CD8-positive, alpha-beta memory T cell (primary cell): ENCODE data around the gene LRP8. TPM values are rescaled to one million over a fixed set of nuclear protein-coding genes. Genes with fewer than 3 reads are reported as not detected.
A peak's percentile ranks its signal among the peaks of the same experiment; 100 is the strongest.

Experiments
- CTCF ChIA-PET: fragments of 350-600 bp; sonication (Branson Sonifier 250); formaldehyde crosslinking; loops from one replicate; lab custom pipeline; 2021; ENCODE audit warnings: antibody characterized with exemption; lab: Charles Lee
- POLR2A ChIA-PET: fragments of 350-600 bp; sonication (Branson Sonifier 250); formaldehyde crosslinking; loops from one replicate; lab custom pipeline; 2021; ENCODE audit warnings: antibody characterized with exemption; lab: Charles Lee
- DNase-seq, 5 donors: peaks; one replicate each; pipeline versions ENCODE4 v3.0.0 to v3.0.0-alpha.2; 2020 to 2022; ENCODE audit warnings: mixed read lengths in 1 of 5
- H3K27ac ChIP-seq: one replicate; pipeline ENCODE4 v1.7.0; 2013; ENCODE audit warnings: low read depth, mild to moderate bottlenecking, low read length, moderate library complexity
- H3K27me3 ChIP-seq: 2 replicates; pipeline ENCODE4 v1.7.0; 2013; ENCODE audit warnings: low read length, mild to moderate bottlenecking; ENCODE audit not compliant: insufficient read depth, poor library complexity, severe bottlenecking
- H3K36me3 ChIP-seq: 2 replicates; pipeline ENCODE4 v1.7.0; 2013; ENCODE audit warnings: mild to moderate bottlenecking, low read length, moderate library complexity; ENCODE audit not compliant: insufficient read depth
- H3K4me1 ChIP-seq: 2 replicates; pipeline ENCODE4 v1.7.0; 2013; ENCODE audit warnings: mild to moderate bottlenecking, low read length, moderate library complexity; ENCODE audit not compliant: insufficient read depth
- H3K4me3 ChIP-seq: 2 replicates; pipeline ENCODE4 v1.7.0; 2013; ENCODE audit warnings: mild to moderate bottlenecking, low read length
- H3K9me3 ChIP-seq: 2 replicates; pipeline ENCODE4 v1.7.0; 2013; ENCODE audit warnings: mild to moderate bottlenecking, low read length
- H3K27ac Mint-ChIP-seq, 8 donors: one replicate each; pipeline ENCODE4 v1.8.0; 2020 to 2021; ENCODE audit warnings: mixed read lengths in 8 of 8, mild to moderate bottlenecking in 6 of 8, inconsistent platforms in 3 of 8, moderate library complexity in 3 of 8
- H3K27me3 Mint-ChIP-seq, 2 donors: one replicate each; pipeline ENCODE4 v1.8.0; 2020 to 2021; ENCODE audit warnings: mixed read lengths in 2 of 2, mild to moderate bottlenecking in 1 of 2, moderate library complexity in 1 of 2
- H3K36me3 Mint-ChIP-seq, 3 donors: one replicate each; pipeline ENCODE4 v1.8.0; 2020 to 2021; ENCODE audit warnings: mixed read lengths in 3 of 3, inconsistent platforms in 1 of 3, mild to moderate bottlenecking in 1 of 3
- H3K4me1 Mint-ChIP-seq, 3 donors: one replicate each; pipeline ENCODE4 v1.8.0; 2020 to 2021; ENCODE audit warnings: mixed read lengths in 3 of 3, inconsistent platforms in 1 of 3, mild to moderate bottlenecking in 1 of 3
- H3K4me3 Mint-ChIP-seq, 7 donors: one replicate each; pipeline ENCODE4 v1.8.0; 2020 to 2021; ENCODE audit warnings: mixed read lengths in 7 of 7, mild to moderate bottlenecking in 6 of 7, moderate library complexity in 4 of 7, inconsistent platforms in 2 of 7
- H3K9me3 Mint-ChIP-seq, 5 donors: one replicate each; pipeline ENCODE4 v1.8.0; 2020 to 2022; ENCODE audit warnings: mixed read lengths in 5 of 5, mild to moderate bottlenecking in 3 of 5, moderate library complexity in 2 of 5, inconsistent platforms in 1 of 5
- polyA plus RNA-seq: library from polyadenylated mRNA; unstranded; fragments of 300-500 nt; fragmentation: Illumina TruSeq; gene quantifications from one replicate; pipeline ENCODE4 v1.2.3, GENCODE V29; 2021
- total RNA-seq, 2 experiments: library from RNA; stranded (reverse); gene quantifications; one replicate each; pipeline ENCODE4 v1.2.3, GENCODE V29; 2021

LRP8 gene
- total and polyA plus RNA-seq, 3 experiments from 2014 or later, result 2.7 to 49.7 (median 48.7) TPM

DNA sequence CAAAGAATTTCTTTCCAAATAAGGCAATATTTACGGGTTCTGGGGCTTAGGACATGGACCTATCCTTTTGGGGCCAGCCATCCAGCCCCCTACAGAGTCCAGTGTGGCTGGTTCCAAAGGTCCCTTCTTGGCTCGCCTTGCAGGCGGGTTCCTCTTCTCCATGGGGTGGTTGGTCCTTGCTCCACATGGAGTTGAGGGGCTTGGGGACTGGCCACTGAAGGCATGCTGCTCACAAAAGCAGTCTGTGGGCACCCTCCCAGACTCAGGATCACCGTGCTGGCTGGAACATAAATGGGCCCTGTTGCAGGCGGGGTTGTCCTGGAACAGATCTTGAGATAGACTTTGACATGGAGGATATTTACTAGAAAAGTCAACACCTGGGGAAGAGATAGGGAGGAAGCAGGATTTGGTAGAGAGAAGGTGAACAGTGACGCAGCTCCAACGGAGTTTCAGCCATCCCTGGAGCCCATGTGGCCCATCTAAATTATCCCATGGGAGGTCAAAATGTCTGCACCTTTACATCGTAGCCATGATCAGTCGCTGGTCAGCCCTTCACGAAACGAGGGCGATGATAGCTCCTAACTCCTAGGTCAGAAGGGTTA, 39.1 kb upstream of the LRP8 start:
- CTCF ChIA-PET, result interaction anchor here (2.4 to 3.1 kb wide), 2 partner anchors 41 to 89 kb away, joined by 5 to 13 read pairs; no protein-coding TSS in a partner anchor
- Histone ChIP-seq H3K27ac (no peak overlapping the region), H3K36me3 (no peaks in the 10 kb centered on the region), H3K9me3 (no peaks in the 10 kb centered on the region), H3K4me1 (peaks cover 24% of the 10 kb centered on the region), H3K27me3 (no peaks in the 10 kb centered on the region), H3K4me3 (peak overlapping the region; percentile 50)
- POLR2A ChIA-PET, result no interaction called here
- Mint-ChIP-seq H3K27ac (peak overlapping the region in 2 of 8 donors; percentile 32 to 84), H3K36me3 (no peaks in the 10 kb centered on the region), H3K27me3 (peaks cover 4 to 13% of the 10 kb centered on the region in 2 donors), H3K4me3 (peak overlapping the region; percentile 31 to 85 (median 73)), H3K4me1 (peaks cover 12 to 30% (median 23%) of the 10 kb centered on the region in 3 donors), H3K9me3 (no peaks in the 10 kb centered on the region)
- DNase-seq, result no peak

DNA sequence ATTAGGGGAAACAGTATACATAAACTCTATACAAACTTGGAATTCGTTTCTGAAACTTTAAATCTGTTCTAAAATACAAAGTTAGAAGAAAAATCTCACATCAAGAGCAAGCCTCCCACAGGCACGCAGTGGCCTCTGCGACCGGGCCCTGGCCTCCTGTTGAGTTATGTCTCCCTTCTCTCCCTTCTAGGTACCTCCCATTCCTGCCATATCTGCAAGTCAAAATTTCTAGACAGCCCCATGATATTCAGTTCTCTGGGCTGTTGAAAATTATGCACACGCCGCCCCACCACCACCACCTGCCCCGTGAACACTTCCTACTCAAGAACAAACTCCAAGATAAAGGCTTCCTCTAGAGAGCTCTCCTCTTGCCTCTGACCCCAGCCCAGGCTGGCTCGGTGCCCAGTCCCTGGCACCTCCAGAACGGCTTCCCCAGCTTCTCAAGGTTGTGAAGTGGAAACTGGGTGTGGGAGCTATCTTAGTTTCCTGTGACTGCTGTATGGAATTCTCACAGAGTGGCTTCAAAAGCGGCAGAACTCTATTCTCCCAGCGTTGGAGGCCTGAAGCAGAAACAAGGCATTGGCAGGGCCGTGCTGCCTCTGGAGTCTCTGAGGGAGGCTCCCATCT, 37.7 kb upstream of the LRP8 start:
- H3K4me3 Mint-ChIP-seq, result peak overlapping the region in 1 of 7 donors; percentile 6
- peaks cover 4 to 16% of the 10 kb centered on the region in 2 donors for H3K27me3 Mint-ChIP-seq
- Histone ChIP-seq H3K4me3 (no peak overlapping the region), H3K4me1 (peaks cover 24% of the 10 kb centered on the region), H3K27ac (no peak overlapping the region), H3K27me3 (no peaks in the 10 kb centered on the region), H3K9me3 (no peaks in the 10 kb centered on the region), H3K36me3 (no peaks in the 10 kb centered on the region)
- POLR2A ChIA-PET, result interaction anchor here (0.7 kb wide), 1 partner anchor 152 kb away, joined by 3 read pairs; no protein-coding TSS in a partner anchor
- CTCF ChIA-PET, result interaction anchor here (0.7 kb wide), 1 partner anchor 28 kb away, joined by 3 read pairs; no protein-coding TSS in a partner anchor
- H3K27ac Mint-ChIP-seq, result peak overlapping the region in 3 of 8 donors; percentile 11 to 83 (median 43)
- H3K9me3 Mint-ChIP-seq, result no peaks in the 10 kb centered on the region
- no peak for DNase-seq
- H3K4me1 Mint-ChIP-seq, result peaks cover 12 to 30% (median 23%) of the 10 kb centered on the region in 3 donors
- no peaks in the 10 kb centered on the region for H3K36me3 Mint-ChIP-seq

DNA sequence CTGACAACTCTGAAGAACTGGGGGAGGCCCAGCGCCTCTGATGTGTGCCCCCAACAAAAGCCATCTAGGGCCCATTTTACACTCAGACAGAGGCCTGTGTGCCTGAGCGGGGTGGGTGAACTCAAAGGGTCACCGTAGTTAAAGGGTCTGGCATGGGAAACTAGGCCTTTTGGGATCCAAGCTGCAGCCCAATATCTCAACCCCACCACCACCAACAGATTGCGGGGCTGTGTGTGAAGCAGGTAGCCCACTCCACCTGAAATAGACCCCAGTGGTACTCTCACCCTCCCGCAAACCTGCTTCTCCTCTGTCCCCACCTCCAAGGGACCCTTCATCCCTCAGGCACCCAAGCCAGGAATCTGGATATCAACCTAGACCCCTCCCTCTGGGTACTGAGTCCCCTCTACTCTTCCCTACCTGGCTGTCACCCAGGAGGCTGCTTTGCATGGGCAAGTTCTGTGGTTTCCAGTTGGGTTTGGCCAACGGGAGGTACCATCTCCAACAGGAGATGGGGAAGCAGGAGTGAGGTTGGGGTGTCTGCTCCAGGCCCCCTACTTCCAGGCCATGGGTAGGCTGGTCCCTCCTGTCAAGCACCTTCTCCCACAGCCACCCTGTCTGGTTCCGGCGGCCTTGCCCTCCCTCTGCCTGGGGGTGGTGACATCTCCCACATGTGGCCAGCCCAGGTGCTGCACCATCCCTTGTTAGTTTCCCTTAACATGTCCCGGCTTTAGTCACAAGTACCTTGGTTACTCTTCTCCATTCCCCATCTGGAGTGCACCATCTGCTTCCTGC, 35.2 kb upstream of the LRP8 start:
- ChIA-PET CTCF (no interaction called here), POLR2A (no interaction called here)
- H3K4me1 Mint-ChIP-seq, result peaks cover 6 to 19% (median 18%) of the 10 kb centered on the region in 3 donors
- Histone ChIP-seq H3K27ac (no peak overlapping the region), H3K4me3 (no peak overlapping the region), H3K27me3 (no peaks in the 10 kb centered on the region), H3K4me1 (peaks cover 14% of the 10 kb centered on the region), H3K9me3 (no peaks in the 10 kb centered on the region), H3K36me3 (no peaks in the 10 kb centered on the region)
- H3K9me3 Mint-ChIP-seq, result peaks cover 3 to 10% (median 7%) of the 10 kb centered on the region in 5 donors
- H3K27me3 Mint-ChIP-seq, result peaks cover 7 to 18% of the 10 kb centered on the region in 2 donors
- DNase-seq, result no peak
- H3K36me3 Mint-ChIP-seq, result peaks cover 0 to 8% (median 0%) of the 10 kb centered on the region in 3 donors
- H3K27ac Mint-ChIP-seq, result no peak overlapping the region
- H3K4me3 Mint-ChIP-seq, result no peak overlapping the region

DNA sequence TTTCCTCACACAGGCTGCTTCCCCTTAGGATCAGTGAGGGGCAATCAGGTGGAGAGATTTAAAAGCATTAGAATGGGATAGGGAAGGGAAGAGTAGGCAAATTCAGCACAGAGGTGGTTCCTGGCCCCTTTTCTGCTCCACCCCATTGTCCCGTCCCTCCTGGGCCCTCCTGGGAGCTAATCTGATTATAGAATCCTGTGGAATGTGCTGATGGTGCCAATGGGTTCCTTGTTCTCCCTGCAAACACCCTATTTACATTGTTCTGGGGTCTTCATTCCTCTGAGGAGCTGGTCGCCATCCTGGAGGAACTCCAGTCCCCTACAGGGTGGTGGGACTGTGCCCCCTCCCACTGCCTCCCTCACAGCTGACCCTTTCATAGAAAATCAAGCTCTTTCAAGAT, 34.4 kb upstream of the LRP8 start:
- peaks cover 6% of the 10 kb centered on the region for H3K4me1 ChIP-seq
- no peaks in the 10 kb centered on the region for H3K27me3 ChIP-seq
- ChIA-PET CTCF (no interaction called here), POLR2A (no interaction called here)
- Mint-ChIP-seq H3K4me3 (no peak overlapping the region), H3K36me3 (peaks cover 0 to 8% (median 0%) of the 10 kb centered on the region in 3 donors), H3K4me1 (peaks cover 2 to 11% (median 10%) of the 10 kb centered on the region in 3 donors), H3K27me3 (peaks cover 9 to 18% of the 10 kb centered on the region in 2 donors), H3K9me3 (peaks cover 3 to 15% (median 10%) of the 10 kb centered on the region in 5 donors), H3K27ac (no peak overlapping the region)
- H3K4me3 ChIP-seq, result no peak overlapping the region
- no peak for DNase-seq
- no peaks in the 10 kb centered on the region for H3K9me3 ChIP-seq
- no peaks in the 10 kb centered on the region for H3K36me3 ChIP-seq
- no peak overlapping the region for H3K27ac ChIP-seq

- no peak for DNase-seq
- no peaks in the 10 kb centered on the region for H3K27me3 ChIP-seq
- Mint-ChIP-seq H3K36me3 (peaks cover 0 to 14% (median 0%) of the 10 kb centered on the region in 3 donors), H3K9me3 (peaks cover 8 to 21% (median 16%) of the 10 kb centered on the region in 5 donors), H3K4me1 (peaks cover 2 to 7% (median 5%) of the 10 kb centered on the region in 3 donors), H3K27me3 (peaks cover 7 to 21% of the 10 kb centered on the region in 2 donors), H3K27ac (no peak overlapping the region), H3K4me3 (no peak overlapping the region)
- no peaks in the 10 kb centered on the region for H3K4me1 ChIP-seq
- H3K27ac ChIP-seq, result no peak overlapping the region
- no peaks in the 10 kb centered on the region for H3K9me3 ChIP-seq
- H3K4me3 ChIP-seq, result no peak overlapping the region
- H3K36me3 ChIP-seq, result no peaks in the 10 kb centered on the region
- ChIA-PET CTCF (no interaction called here), POLR2A (no interaction called here)
Measured at GRCh38 chr1:53361541-53361961, 33.7 kb upstream of the LRP8 start.

GRCh38 chr1:53359934-53360276, 32.0 kb upstream of the LRP8 start:
- Histone ChIP-seq H3K9me3 (no peaks in the 10 kb centered on the region), H3K36me3 (no peaks in the 10 kb centered on the region), H3K27me3 (no peaks in the 10 kb centered on the region), H3K27ac (no peak overlapping the region), H3K4me1 (no peaks in the 10 kb centered on the region), H3K4me3 (no peak overlapping the region)
- Mint-ChIP-seq H3K36me3 (peaks cover 0 to 14% (median 0%) of the 10 kb centered on the region in 3 donors), H3K4me3 (no peak overlapping the region), H3K9me3 (peaks cover 15 to 26% (median 16%) of the 10 kb centered on the region in 5 donors), H3K27ac (no peak overlapping the region), H3K4me1 (no peaks in the 10 kb centered on the region), H3K27me3 (peaks cover 7 to 21% of the 10 kb centered on the region in 2 donors)
- ChIA-PET POLR2A (no interaction called here), CTCF (no interaction called here)
- DNase-seq, result no peak

DNA sequence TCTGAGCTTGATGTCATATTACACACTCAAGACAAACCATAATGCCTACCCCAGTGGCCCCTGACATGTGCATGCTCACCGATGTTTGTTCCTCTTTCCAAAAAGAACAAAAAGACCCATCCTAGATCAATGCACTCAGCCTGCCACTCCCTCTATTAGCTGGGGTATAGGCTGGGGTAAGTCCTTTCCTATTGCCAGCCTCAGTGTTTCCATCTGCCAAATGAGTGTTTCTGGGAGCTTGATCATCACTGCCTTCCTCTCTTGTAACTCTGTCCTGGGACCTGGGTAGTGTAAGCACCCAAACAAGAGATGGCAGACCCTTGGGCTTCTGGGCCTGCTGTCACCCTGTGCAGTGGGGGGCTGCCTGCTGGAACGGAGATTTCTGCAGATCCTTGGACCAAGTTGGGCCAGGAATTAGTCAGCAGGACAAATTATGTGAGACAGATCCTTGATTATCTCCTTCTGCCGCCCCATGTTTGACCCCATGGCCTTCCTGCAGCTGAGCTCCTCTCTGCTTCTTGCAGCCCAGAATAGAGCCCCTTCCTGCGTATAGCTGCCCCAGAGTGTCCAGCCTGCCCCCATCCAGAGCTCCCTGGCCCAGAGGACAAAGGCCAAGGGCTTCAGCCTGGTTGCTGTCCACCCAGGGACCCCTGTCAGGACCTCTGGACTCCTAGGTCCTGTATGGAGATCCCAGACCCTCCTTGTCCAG, 31.5 kb upstream of the LRP8 start:
- no peaks in the 10 kb centered on the region for H3K9me3 ChIP-seq
- no peak for DNase-seq
- Mint-ChIP-seq H3K27ac (no peak overlapping the region), H3K4me3 (no peak overlapping the region), H3K27me3 (peaks cover 7 to 21% of the 10 kb centered on the region in 2 donors), H3K4me1 (no peaks in the 10 kb centered on the region), H3K36me3 (peaks cover 0 to 14% (median 0%) of the 10 kb centered on the region in 3 donors), H3K9me3 (peaks cover 15 to 26% (median 16%) of the 10 kb centered on the region in 5 donors)
- CTCF ChIA-PET, result interaction anchor here (1.6 kb wide), 1 partner anchor 10 kb away, joined by 3 read pairs; no protein-coding TSS in a partner anchor
- no peak overlapping the region for H3K27ac ChIP-seq
- POLR2A ChIA-PET, result no interaction called here
- no peaks in the 10 kb centered on the region for H3K36me3 ChIP-seq
- H3K27me3 ChIP-seq, result no peaks in the 10 kb centered on the region
- no peaks in the 10 kb centered on the region for H3K4me1 ChIP-seq
- H3K4me3 ChIP-seq, result no peak overlapping the region
